Measurements from ENCODE around the gene RTRAF. TPM values are rescaled to one million over a fixed set of nuclear protein-coding genes. Genes with fewer than 3 reads are reported as not detected.

Gene RTRAF
- total and polyA plus RNA-seq, 10 of the 15 experiments (the other 5 are each of a cell fraction or from before 2014, with no cell fraction given), result 248 to 540 (median 368) TPM

GRCh38 chr14:51972566-51972965, 16.8 kb upstream of the RTRAF start:
- BruUV-seq (replicated peaks), result no TSS peak
- ChIA-PET POLR2A (no interaction called here), RAD21 (ENCODE audit: unreplicated experiment) (no interaction called here), SMC1A (ENCODE audit: uncharacterized antibody, unreplicated experiment) (interaction anchor here (0.6 kb wide), 1 partner anchor 9 kb away, joined by 3 read pairs; no protein-coding TSS in a partner anchor), CTCF (interaction anchor here (1.2 kb wide), 1 partner anchor 10 kb away, joined by 3 read pairs; no protein-coding TSS in a partner anchor)
- Histone ChIP-seq H3K4me3 (no peak overlapping the region), H3K27me3 (replicated peaks in 1 of 2; ENCODE audit: control insufficient read depth in 2 of 2, insufficient read depth in 2 of 2, low read length in 1 of 2) (no peaks in the 10 kb centered on the region), H3K4me1 (ENCODE audit: control insufficient read depth, insufficient read depth, low read length) (no peaks in the 10 kb centered on the region), H2AFZ (ENCODE audit: control insufficient read depth, low read depth, low read length) (no peak overlapping the region), H3K9me3 (replicated peaks; ENCODE audit: control insufficient read depth, insufficient read depth, low read length) (no peaks in the 10 kb centered on the region), H3K36me3 (ENCODE audit: control insufficient read depth in 2 of 2, insufficient read depth in 2 of 2, low read length in 1 of 2) (peaks cover 0 to 3% of the 10 kb centered on the region in 2 experiments; a peak in 1 of 4 replicates), H3K27ac (ENCODE audit: control insufficient read depth, insufficient read depth) (no peak overlapping the region), H3K4me2 (ENCODE audit: control insufficient read depth, insufficient read depth) (no peak overlapping the region), H4K20me1 (ENCODE audit: control insufficient read depth, insufficient read depth) (no peaks in the 10 kb centered on the region; the same call in 1 of the 2 replicates), H3K9ac (ENCODE audit: control insufficient read depth, insufficient read depth, low read length) (no peak overlapping the region), H3K79me2 (ENCODE audit: control insufficient read depth, insufficient read depth, low read length) (no peaks in the 10 kb centered on the region)
- FAIRE-seq (no peak), DNase-seq (ENCODE audit: low read depth, low spot score) (no peak), ATAC-seq (no peak)
- intact Hi-C loops (cut with micrococcal nuclease; ENCODE audit: unreplicated experiment), result no loop called here
- in situ Hi-C loops (cut with MboI), result no loop called here
- WGBS (ENCODE audit: insufficient coverage, insufficient replicate concordance, low lambda C conversion rate, missing lambda C conversion rate), result 66% methylated on average over 7 of the region's 7 CpGs
- TF ChIP-seq TAF1 (IDR thresholded peaks at IDR 0.05; ENCODE audit: borderline replicate concordance, low read depth, low read length) (no peak), CBX5 (IDR thresholded peaks at IDR 0.05; ENCODE audit: low read depth) (no peak), IRF5 (IDR thresholded peaks at IDR 0.05; ENCODE audit: borderline replicate concordance) (no peak), YY1 (IDR thresholded peaks at IDR 0.05; ENCODE audit: low read depth, low read length) (no peak), RBBP5 (conservative IDR thresholded peaks at IDR 0.05) (no peak), BRCA1 (IDR thresholded peaks at IDR 0.05; ENCODE audit: low read depth, low read length) (no peak), E2F8 (IDR thresholded peaks at IDR 0.05; ENCODE audit: low read depth, partially characterized antibody) (no peak), FOXK2 (IDR thresholded peaks at IDR 0.05) (no peak), GABPA (IDR thresholded peaks at IDR 0.05; ENCODE audit: low read depth) (no peak), KAT2A (conservative IDR thresholded peaks at IDR 0.05; ENCODE audit: control insufficient read depth, low read depth, low read length) (no peak), NR2C1 (IDR thresholded peaks at IDR 0.05) (no peak), BCL11A (IDR thresholded peaks at IDR 0.05; ENCODE audit: low read depth, low read length) (no peak), ZBTB4 (CRISPR knock-in tag; IDR thresholded peaks at IDR 0.05) (no peak), WRNIP1 (IDR thresholded peaks at IDR 0.05; ENCODE audit: borderline replicate concordance, low read depth, low read length) (no peak), MEF2A (IDR thresholded peaks at IDR 0.05; ENCODE audit: insufficient read depth, low read depth, low read length) (no peak), EZH2 (IDR thresholded peaks at IDR 0.05; ENCODE audit: borderline replicate concordance, control insufficient read depth, low read depth, low read length) (no peak)
- TF ChIP-seq, protein P1, sequence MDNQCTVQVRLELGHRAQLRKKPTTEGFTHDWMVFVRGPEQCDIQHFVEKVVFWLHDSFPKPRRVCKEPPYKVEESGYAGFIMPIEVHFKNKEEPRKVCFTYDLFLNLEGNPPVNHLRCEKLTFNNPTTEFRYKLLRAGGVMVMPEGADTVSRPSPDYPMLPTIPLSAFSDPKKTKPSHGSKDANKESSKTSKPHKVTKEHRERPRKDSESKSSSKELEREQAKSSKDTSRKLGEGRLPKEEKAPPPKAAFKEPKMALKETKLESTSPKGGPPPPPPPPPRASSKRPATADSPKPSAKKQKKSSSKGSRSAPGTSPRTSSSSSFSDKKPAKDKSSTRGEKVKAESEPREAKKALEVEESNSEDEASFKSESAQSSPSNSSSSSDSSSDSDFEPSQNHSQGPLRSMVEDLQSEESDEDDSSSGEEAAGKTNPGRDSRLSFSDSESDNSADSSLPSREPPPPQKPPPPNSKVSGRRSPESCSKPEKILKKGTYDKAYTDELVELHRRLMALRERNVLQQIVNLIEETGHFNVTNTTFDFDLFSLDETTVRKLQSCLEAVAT (IDR thresholded peaks at IDR 0.05), result no peak
